ENCODE measurements around the gene MPIG6B. TPM values are rescaled to one million over a fixed set of nuclear protein-coding genes. Genes with fewer than 3 reads are reported as not detected.

The MPIG6B gene
- polyA plus RNA-seq, 1 donor: 0.88 TPM

DNA sequence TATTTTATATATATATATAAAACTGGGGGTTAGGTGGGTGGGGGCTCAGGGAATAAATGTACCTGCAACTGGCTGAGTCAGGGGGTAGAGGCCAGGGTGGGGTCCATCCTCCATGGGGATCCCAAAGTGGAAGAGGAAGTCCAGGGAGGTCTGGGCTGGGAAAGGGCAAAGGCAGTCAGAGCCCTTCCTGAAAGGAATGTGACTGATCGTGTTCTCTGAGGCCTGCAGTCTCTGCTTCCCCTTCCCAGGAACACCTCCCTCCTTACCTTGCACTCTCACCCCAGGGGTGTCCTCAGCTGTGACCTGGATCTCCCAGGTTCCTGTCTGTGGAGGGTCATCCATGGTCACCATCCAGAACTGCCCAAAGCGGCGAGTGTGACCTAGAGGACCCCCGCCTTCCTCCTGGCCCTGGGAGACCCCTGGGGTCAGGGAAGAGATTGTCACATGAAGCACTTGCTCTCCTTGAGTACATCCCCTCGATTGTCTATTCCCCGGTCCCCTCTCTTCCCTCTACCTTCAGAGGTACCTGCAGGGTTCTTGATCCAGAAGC, 44.0 kb downstream of the MPIG6B start:
- no peaks in the 10 kb centered on the region for H3K27me3 ChIP-seq (ENCODE audit: control insufficient read depth, insufficient read depth, low read length)
- peaks cover 30% of the 10 kb centered on the region for H3K4me1 ChIP-seq (ENCODE audit: control insufficient read depth, insufficient read depth, low read length)
- no peak overlapping the region for H3K27ac ChIP-seq (ENCODE audit: low read length)
- H3K9me3 ChIP-seq (ENCODE audit: control insufficient read depth, low read depth, low read length): no peaks in the 10 kb centered on the region
- no peak overlapping the region for H3K4me3 ChIP-seq (ENCODE audit: low read length)
- WGBS (ENCODE audit: insufficient coverage, low lambda C conversion rate): no CpG with 5 or more reads among the region's 6 CpGs
- peak in 1 of 2 donors; percentile 31 for DNase-seq
- peaks cover 9% of the 10 kb centered on the region for H3K36me3 ChIP-seq (ENCODE audit: control insufficient read depth, insufficient read depth, low read length)

DNA sequence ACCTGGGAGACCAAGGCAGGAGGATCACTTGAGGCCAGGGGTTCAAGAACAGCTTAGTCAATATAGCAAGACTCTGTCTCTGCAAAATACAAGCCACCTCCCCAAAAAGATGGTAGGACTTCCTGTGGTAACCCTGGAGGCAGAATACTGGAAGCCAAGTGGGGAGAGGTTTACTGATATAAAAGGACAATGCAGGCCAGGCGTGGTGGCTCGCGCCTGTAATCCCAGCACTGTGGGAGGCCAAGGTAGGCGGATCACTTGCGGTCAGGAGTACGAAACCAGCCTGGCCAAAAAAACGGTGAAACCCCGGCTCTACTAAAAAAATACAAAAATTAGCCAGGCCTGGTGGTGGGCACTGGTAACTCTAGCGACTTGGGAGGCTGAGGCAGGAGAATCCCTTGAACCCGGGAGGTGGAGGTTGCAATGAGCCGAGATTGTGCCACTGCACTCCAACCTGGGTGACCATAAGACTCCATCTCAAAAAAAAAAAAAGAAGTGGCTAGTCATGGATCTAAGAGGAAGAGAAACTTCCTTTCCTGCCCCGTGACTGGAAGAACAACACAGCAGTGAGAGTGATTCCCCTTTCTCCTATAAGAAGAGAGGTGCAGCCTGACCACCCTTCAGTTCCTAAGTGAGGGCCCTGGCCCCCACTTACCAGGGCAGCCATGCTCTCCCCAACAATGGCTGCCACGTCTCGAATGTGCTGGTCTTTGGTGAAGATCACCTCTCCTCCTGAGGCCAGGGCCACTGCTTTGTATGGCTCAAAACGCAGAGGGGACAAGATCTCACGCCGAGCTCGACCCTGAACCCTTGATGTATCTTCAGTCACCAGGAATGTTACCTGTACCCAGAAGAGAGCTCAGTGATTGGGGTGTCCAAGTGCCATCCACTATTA, 45.4 kb downstream of the MPIG6B start:
- Histone ChIP-seq H3K27ac (ENCODE audit: low read length) (no peak overlapping the region), H3K4me1 (ENCODE audit: control insufficient read depth, insufficient read depth, low read length) (peaks cover 24% of the 10 kb centered on the region), H3K9me3 (ENCODE audit: control insufficient read depth, low read depth, low read length) (no peaks in the 10 kb centered on the region), H3K36me3 (ENCODE audit: control insufficient read depth, insufficient read depth, low read length) (no peaks in the 10 kb centered on the region), H3K27me3 (ENCODE audit: control insufficient read depth, insufficient read depth, low read length) (no peaks in the 10 kb centered on the region), H3K4me3 (ENCODE audit: low read length) (no peak overlapping the region)
- no CpG with 5 or more reads among the region's 18 CpGs for WGBS (ENCODE audit: insufficient coverage, low lambda C conversion rate)
- no peak for DNase-seq

DNA sequence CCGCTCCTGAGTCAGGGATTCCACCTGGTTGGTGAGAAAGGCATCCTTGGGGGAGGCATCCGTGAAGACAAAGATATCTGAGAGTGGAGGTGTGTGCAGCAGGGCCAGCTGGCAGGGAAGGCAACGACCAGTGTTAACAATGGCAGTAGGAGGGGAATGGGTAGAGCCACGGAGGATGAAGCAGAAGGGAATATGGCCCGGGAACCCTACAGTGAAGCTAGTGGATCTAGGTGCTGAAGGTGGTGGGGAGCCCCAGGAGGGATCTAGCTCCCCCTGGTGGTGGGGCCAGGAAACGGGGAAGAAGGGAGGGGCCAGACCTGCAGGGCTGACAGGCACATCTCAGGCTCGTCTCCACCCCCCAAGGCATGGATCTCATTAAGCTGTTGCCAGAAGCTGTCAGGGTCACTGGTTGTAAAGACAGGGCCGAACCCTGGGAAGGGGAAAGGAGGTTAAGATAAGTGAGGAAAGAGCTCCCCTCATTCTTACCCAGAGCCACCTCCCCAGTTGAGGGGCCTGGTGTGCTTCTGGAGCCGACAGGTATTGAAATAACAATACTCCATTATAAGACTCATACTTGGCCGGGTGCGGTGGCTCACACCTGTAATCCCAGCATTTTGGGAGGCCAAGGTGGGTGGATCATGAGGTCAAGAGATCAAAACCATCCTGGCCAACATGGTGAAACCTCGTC, 46.7 kb downstream of the MPIG6B start:
- no peak overlapping the region for H3K27ac ChIP-seq (ENCODE audit: low read length)

DNA sequence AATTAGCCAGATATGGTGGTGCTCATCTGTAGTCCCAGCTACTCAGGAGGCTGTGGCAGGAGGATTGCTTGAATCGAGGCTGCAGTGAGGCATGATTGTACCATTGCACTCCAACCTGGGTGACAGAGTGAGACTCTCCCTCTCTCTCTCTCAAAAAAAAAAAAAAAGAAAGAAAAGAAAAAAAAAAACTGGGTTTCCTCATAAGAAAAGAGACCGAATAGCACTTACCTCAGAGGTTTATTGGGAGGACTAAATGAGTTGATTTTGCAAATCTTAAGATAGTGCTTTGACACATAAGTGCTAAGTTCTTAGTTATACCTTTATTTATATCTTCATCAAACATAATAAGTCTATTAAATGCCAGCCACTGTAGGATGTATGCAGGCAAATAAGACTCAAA, 47.7 kb downstream of the MPIG6B start:
- Histone ChIP-seq H3K27ac (ENCODE audit: low read length) (no peak overlapping the region), H3K36me3 (ENCODE audit: control insufficient read depth, insufficient read depth, low read length) (no peaks in the 10 kb centered on the region), H3K4me1 (ENCODE audit: control insufficient read depth, insufficient read depth, low read length) (peaks cover 21% of the 10 kb centered on the region), H3K4me3 (ENCODE audit: low read length) (no peak overlapping the region), H3K9me3 (ENCODE audit: control insufficient read depth, low read depth, low read length) (peaks cover 1% of the 10 kb centered on the region), H3K27me3 (ENCODE audit: control insufficient read depth, insufficient read depth, low read length) (no peaks in the 10 kb centered on the region)
- WGBS (ENCODE audit: insufficient coverage, low lambda C conversion rate): no CpG with 5 or more reads among the region's 2 CpGs
- DNase-seq: no peak

More for the DNA sequence above, 46.7 kb downstream of the MPIG6B start:
- WGBS (ENCODE audit: insufficient coverage, low lambda C conversion rate): 40% methylated on average over 1 of the region's 12 CpGs
- H3K27me3 ChIP-seq (ENCODE audit: control insufficient read depth, insufficient read depth, low read length): no peaks in the 10 kb centered on the region
- H3K4me1 ChIP-seq (ENCODE audit: control insufficient read depth, insufficient read depth, low read length): peaks cover 16% of the 10 kb centered on the region
- no peaks in the 10 kb centered on the region for H3K36me3 ChIP-seq (ENCODE audit: control insufficient read depth, insufficient read depth, low read length)
- DNase-seq: peak; percentile 79 to 81
- no peaks in the 10 kb centered on the region for H3K9me3 ChIP-seq (ENCODE audit: control insufficient read depth, low read depth, low read length)
- H3K4me3 ChIP-seq (ENCODE audit: low read length): no peak overlapping the region

DNA sequence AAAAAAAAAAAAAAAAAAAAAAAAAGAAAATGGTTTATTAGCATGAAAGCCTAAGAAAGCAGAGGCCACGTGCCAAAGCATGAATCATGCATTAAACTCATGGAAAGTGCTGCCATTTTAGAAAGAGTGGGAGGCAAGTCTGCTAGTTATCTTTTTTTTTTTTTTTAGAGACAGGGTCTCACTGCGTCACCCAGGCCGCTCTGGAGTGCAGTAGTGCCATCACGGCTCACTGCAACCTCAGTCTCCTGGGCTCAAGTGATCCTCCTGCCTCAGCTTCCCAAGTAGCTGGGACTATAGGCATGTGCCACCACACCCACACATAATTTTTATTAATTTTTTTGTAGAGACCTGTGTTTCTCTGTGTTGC, 48.8 kb downstream of the MPIG6B start:
- Histone ChIP-seq H3K36me3 (ENCODE audit: control insufficient read depth, insufficient read depth, low read length) (no peaks in the 10 kb centered on the region), H3K4me1 (ENCODE audit: control insufficient read depth, insufficient read depth, low read length) (peaks cover 22% of the 10 kb centered on the region), H3K27me3 (ENCODE audit: control insufficient read depth, insufficient read depth, low read length) (no peaks in the 10 kb centered on the region), H3K9me3 (ENCODE audit: control insufficient read depth, low read depth, low read length) (peaks cover 2% of the 10 kb centered on the region), H3K27ac (ENCODE audit: low read length) (no peak overlapping the region), H3K4me3 (ENCODE audit: low read length) (no peak overlapping the region)
- no CpG with 5 or more reads among the region's 4 CpGs for WGBS (ENCODE audit: insufficient coverage, low lambda C conversion rate)
- no peak for DNase-seq

DNA sequence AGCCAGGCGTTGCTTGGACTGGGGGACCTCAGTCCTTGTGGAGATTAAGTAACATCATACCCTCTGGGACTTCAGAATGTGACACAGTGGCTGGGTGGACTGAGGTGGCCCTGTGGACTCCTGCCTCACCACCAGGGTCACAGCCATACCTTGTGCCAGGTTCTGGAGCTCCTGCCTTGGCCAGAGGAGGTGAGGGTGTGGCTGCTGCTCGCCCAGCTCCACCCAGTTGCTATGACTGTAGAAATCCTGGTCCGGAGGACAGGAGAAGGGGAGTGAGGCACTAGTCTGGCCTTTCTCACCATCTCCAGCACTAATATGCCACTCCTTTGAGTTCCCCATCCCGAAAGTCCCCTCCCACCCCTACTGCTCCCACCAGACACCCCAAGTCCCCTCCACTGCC, 52.0 kb downstream of the MPIG6B start:
- peak; percentile 56 to 75 for DNase-seq
- no CpG with 5 or more reads among the region's 4 CpGs for WGBS (ENCODE audit: insufficient coverage, low lambda C conversion rate)
- H3K27me3 ChIP-seq (ENCODE audit: control insufficient read depth, insufficient read depth, low read length): no peaks in the 10 kb centered on the region
- H3K27ac ChIP-seq (ENCODE audit: low read length): peak overlapping the region; percentile 13
- H3K4me3 ChIP-seq (ENCODE audit: low read length): no peak overlapping the region
- H3K36me3 ChIP-seq (ENCODE audit: control insufficient read depth, insufficient read depth, low read length): peaks cover 18% of the 10 kb centered on the region
- peaks cover 2% of the 10 kb centered on the region for H3K9me3 ChIP-seq (ENCODE audit: control insufficient read depth, low read depth, low read length)
- H3K4me1 ChIP-seq (ENCODE audit: control insufficient read depth, insufficient read depth, low read length): peaks cover 36% of the 10 kb centered on the region

DNA sequence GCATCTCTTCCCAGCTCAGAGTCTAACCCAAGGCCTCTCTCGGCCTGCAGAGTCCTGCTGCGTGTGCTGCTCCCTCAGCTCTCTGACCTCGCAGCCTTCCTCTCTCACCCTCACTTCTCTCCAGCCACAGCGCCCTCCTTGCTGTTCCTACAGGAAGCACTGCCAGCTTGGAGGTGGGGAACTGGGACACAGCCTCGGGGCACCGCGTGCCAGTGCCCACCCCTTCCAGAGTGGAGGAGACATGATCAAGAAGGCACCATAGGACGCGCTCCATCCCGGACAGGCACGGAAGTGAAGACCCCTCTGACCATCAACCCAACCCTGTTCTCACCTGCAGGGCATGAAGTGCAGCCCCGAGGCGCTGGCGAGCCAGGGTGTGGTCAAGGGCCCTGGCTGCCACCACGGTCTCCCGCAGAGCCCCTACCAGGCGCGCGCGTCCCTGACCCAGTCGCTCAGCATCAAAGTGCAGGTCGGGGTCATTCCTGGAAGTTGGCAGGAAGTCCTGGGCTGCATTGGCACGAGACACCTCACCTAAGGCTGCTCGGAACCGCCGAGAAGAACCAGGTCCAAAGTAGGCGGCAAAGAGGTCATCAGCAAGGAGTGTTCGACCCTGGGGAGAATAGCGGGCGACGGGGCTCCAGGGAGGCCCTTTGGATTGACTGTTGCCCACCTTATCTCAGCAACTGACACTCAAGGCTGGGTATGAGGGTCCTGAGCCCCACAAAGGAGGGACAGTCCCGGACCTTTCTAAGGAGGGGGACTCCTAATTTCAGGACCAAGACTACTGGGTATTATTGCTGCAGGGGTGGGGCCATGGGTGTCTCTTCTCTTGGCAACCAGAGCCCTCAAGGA, 52.7 kb downstream of the MPIG6B start:
- H3K9me3 ChIP-seq (ENCODE audit: control insufficient read depth, low read depth, low read length): peaks cover 2% of the 10 kb centered on the region
- 100% methylated on average over 1 of the region's 32 CpGs for WGBS (ENCODE audit: insufficient coverage, low lambda C conversion rate)
- H3K27ac ChIP-seq (ENCODE audit: low read length): peak overlapping the region; percentile 95
- H3K4me1 ChIP-seq (ENCODE audit: control insufficient read depth, insufficient read depth, low read length): peaks cover 36% of the 10 kb centered on the region
- no peak for DNase-seq
- no peaks in the 10 kb centered on the region for H3K27me3 ChIP-seq (ENCODE audit: control insufficient read depth, insufficient read depth, low read length)
- peak overlapping the region; percentile 49 for H3K4me3 ChIP-seq (ENCODE audit: low read length)
- peaks cover 25% of the 10 kb centered on the region for H3K36me3 ChIP-seq (ENCODE audit: control insufficient read depth, insufficient read depth, low read length)

Other genes with a start within 250 kb of the MPIG6B start
- 0.73 TPM for gene MICB, start 225.2 kb upstream of the MPIG6B start, polyA plus RNA-seq
- not detected for gene MCCD1, start 194.4 kb upstream of the MPIG6B start, polyA plus RNA-seq
- 499 TPM for gene DDX39B, start 181.4 kb upstream of the MPIG6B start, polyA plus RNA-seq
- 9.1 TPM for gene ATP6V1G2, start 176.8 kb upstream of the MPIG6B start, polyA plus RNA-seq
- 23.4 TPM for gene NFKBIL1, start 175.8 kb upstream of the MPIG6B start, polyA plus RNA-seq
- gene LTA, start 151.1 kb upstream of the MPIG6B start, polyA plus RNA-seq: 0.96 TPM
- gene TNF, start 147.8 kb upstream of the MPIG6B start, polyA plus RNA-seq: 1.5 TPM
- 20.1 TPM for gene LTB, start 140.9 kb upstream of the MPIG6B start, polyA plus RNA-seq
- gene LST1, start 137.1 kb upstream of the MPIG6B start, polyA plus RNA-seq: 19.8 TPM
- gene NCR3, start 130.4 kb upstream of the MPIG6B start, polyA plus RNA-seq: 1.7 TPM
- 57.1 TPM for gene AIF1, start 108.1 kb upstream of the MPIG6B start, polyA plus RNA-seq
- 122 TPM for gene PRRC2A, start 102.7 kb upstream of the MPIG6B start, polyA plus RNA-seq
- gene BAG6, start 70.7 kb upstream of the MPIG6B start, polyA plus RNA-seq: 220 TPM
- gene APOM, start 67.5 kb upstream of the MPIG6B start, polyA plus RNA-seq: 14.1 TPM
- gene C6orf47, start 62.6 kb upstream of the MPIG6B start, polyA plus RNA-seq: 21.5 TPM
- 21.4 TPM for gene GPANK1, start 58.4 kb upstream of the MPIG6B start, polyA plus RNA-seq
- gene CSNK2B, start 57.3 kb upstream of the MPIG6B start, polyA plus RNA-seq: 196 TPM
- gene LY6G5B, start 53.4 kb upstream of the MPIG6B start, polyA plus RNA-seq: 18.7 TPM
- gene LY6G5C, start 42.3 kb upstream of the MPIG6B start, polyA plus RNA-seq: 2.6 TPM
- gene ABHD16A, start 20.0 kb upstream of the MPIG6B start, polyA plus RNA-seq: 62.5 TPM
- 0.07 TPM for gene LY6G6F, start 16.5 kb upstream of the MPIG6B start, polyA plus RNA-seq
- 0.19 TPM for gene LY6G6D, start 8.0 kb upstream of the MPIG6B start, polyA plus RNA-seq
- 0.25 TPM for gene LY6G6C, start 1.6 kb upstream of the MPIG6B start, polyA plus RNA-seq
- gene DDAH2, start 5.9 kb downstream of the MPIG6B start, polyA plus RNA-seq: 82.6 TPM
- gene CLIC1, start 13.2 kb downstream of the MPIG6B start, polyA plus RNA-seq: 486 TPM
- 51.0 TPM for gene MSH5, start 16.6 kb downstream of the MPIG6B start, polyA plus RNA-seq
- 15.0 TPM for gene SAPCD1, start 39.3 kb downstream of the MPIG6B start, polyA plus RNA-seq
- 10.1 TPM for gene VWA7, start 54.0 kb downstream of the MPIG6B start, polyA plus RNA-seq
- 34.2 TPM for gene VARS1, start 72.4 kb downstream of the MPIG6B start, polyA plus RNA-seq
- 51.4 TPM for gene LSM2, start 83.6 kb downstream of the MPIG6B start, polyA plus RNA-seq
- gene HSPA1L, start 91.9 kb downstream of the MPIG6B start, polyA plus RNA-seq: 2.8 TPM
- 115 TPM for gene HSPA1A, start 92.2 kb downstream of the MPIG6B start, polyA plus RNA-seq
- gene HSPA1B, start 104.4 kb downstream of the MPIG6B start, polyA plus RNA-seq: 241 TPM
- gene NEU1, start 139.4 kb downstream of the MPIG6B start, polyA plus RNA-seq: 174 TPM
- 157 TPM for gene SLC44A4, start 155.6 kb downstream of the MPIG6B start, polyA plus RNA-seq
- gene EHMT2, start 174.3 kb downstream of the MPIG6B start, polyA plus RNA-seq: 50.5 TPM
- 11.8 TPM for gene ZBTB12, start 178.7 kb downstream of the MPIG6B start, polyA plus RNA-seq
- gene C2, start 204.3 kb downstream of the MPIG6B start, polyA plus RNA-seq: 9.3 TPM
- 37.1 TPM for gene CFB, start 222.7 kb downstream of the MPIG6B start, polyA plus RNA-seq
- gene NELFE, start 235.6 kb downstream of the MPIG6B start, polyA plus RNA-seq: 77.7 TPM
- 52.6 TPM for gene SKIC2, start 235.8 kb downstream of the MPIG6B start, polyA plus RNA-seq
- 20.0 TPM for gene DXO, start 248.8 kb downstream of the MPIG6B start, polyA plus RNA-seq